NCI-H774 (cell line): ENCODE measurements around the gene MRFAP1L1.

Source experiments
- DNase-seq: peaks from one replicate; lab custom pipeline; 2025; lab: John Stamatoyannopoulos, UW

Gene MRFAP1L1

DNA sequence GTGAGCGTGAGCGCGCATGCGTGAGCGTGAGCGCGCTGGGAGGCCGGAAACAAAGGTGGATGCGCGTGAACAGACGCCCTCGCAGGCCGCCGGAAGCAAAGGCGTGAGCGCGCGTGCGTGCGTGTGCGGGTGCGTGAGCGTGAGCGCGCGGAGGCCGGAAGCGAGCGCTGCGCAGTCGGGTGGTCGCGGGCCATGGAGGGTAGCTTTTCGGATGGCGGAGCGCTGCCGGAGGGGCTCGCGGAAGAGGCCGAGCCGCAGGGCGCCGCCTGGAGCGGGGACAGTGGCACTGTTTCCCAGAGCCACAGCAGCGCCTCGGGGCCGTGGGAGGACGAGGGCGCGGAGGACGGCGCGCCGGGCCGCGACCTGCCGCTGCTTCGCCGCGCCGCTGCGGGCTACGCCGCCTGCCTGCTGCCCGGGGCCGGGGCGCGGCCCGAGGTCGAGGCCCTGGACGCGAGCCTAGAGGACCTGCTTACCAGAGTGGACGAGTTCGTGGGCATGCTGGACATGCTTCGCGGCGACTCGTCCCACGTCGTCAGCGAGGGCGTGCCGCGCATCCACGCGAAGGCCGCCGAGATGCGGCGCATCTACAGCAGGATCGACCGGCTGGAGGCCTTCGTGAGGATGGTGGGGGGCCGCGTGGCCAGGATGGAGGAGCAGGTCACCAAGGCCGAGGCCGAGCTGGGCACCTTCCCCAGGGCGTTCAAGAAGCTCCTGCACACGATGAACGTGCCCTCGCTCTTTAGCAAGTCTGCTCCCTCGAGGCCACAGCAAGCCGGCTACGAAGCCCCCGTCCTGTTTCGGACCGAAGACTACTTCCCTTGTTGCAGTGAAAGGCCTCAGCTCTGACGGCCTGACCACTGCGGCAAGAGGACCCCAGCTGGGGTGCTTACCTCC is 6.6 kb upstream of the MRFAP1L1 start, which contains the start of gene BLOC1S4:
TSS of gene BLOC1S4 (plus strand) at position 157 of the 894 bp plus-strand sequence. CDS start at position 193, 36 bp downstream.
- DNase-seq, result peak; percentile 90

DNA sequence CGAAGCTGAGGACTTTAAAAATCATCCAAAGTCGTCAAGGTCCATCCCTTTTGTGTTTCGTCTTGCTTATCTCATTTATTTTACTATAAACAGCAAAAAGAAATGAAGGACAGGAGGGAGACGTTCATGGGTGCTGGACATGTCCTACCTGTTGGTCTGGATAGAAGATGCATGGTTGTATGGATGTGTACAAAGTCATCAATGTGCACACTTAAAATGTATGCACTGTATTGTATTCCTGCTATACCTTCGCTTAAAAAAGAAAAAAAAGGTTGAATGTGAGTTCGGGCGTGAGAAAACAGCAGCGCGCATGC is 6.0 kb upstream of the MRFAP1L1 start:
- no peak for DNase-seq

DNA sequence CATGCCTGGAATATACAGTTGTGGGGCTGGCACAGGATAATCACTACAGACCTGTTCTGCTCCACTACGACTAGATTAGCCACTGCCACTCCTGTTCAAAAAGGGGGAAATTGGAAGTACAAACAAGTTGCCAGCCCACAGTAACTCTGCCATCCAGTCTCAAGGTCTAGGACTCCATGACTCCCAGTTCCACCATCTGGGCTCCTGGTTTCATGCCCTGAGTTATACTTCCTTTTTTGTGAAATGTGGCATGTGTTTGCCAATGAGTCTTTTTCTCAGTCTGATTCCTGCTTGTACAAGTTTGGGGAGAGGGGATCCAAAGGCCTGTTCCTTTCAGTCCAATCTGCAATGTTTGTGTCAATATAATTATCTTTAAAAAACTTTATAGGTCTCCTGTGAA is 5.3 kb upstream of the MRFAP1L1 start:
- DNase-seq, result no peak

DNA sequence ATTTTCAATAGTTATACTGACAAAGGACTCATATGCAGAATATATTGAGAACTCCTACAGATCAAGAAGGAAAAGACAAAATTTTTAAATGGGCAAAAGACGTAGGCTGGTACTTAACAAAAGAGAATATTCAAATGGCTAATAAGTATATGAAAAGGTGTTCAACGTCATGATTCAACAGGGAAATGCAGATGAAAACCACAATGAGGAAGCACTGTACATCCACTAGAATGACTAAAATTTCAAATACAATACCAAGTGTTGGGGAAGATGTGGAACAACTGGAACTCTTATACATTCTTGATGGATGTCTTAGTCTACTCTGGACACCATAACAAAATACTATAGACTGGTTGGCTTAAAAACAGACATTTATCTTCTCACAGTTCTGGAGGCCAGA is 1.3 kb upstream of the MRFAP1L1 start:
- DNase-seq, result no peak

DNA sequence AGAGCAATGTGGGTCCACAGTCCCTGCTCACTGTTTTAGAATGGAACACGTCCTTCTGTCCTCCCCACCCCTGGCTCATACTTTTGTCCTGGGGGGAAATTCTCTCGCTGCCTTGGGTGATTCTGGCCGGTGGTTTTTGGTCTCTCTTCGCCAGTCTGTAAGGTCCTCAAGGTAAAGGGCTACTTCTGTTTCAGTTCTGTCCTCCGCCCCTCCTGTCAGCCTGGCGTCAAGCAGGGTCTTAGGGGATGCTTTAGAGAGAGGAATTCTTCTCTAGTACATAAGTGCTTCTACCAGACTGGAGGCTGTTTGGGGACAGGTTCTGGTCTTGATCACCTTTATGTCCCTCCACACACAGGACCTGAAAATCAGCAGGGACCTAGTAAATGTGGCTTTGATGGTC is 617 bp upstream of the MRFAP1L1 start:
- DNase-seq, result no peak

DNA sequence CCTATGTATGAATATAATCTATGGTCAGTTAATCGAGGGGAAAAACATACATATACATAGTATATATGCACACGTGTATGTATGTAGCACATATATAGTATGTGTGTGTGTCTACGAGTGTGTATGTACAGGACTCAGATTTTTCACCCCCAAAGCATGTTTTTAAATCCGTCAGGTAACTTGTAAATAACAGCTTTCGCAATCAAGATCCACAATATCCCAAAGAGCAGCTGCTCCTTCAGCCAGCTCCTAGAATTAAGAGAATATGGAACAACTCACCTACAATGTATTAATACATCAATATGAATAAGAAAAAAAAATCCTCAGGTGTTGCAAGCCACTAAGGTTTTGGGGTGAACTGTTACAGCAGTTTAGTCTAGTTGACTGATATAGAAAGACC is 3.5 kb downstream of the MRFAP1L1 start:
- no peak for DNase-seq

DNA sequence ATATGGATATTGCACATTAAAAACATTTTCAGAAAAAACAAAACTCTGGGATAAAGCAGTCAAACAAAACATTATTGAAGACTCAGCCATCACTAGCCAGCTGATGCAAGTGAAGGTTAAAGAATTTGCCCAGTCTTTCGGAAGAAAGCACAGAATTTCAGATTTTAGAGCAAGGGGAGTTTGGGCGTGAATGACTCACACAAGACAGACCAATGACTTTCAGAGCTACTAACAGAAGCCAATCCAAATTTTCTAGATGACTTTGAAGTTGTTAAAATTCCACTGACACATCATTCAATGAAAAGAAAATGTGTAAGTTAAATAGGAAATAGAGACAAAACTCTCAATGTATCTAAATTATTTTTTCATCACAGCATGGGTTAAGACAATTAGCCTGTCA is 4.0 kb downstream of the MRFAP1L1 start:
- DNase-seq, result no peak

DNA sequence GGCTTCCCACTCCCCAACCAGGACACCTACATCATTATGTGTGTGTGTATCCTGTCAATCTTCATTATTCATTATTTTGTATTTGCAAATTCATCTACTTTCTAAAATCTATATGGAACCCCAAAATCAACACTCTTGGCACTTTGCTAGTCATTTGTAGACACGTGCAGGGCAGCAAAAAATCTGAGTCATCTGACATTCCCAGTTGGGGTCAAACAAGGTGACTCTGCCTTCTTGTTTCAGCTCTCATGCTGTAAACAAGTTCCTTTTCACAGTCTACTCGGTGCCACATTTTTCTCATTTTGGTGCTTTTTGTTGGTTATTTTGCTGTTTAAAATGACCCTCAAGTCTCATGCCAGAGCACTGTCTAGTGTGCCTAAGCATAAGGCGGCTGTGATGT is 5.9 kb downstream of the MRFAP1L1 start:
- DNase-seq, result no peak

DNA sequence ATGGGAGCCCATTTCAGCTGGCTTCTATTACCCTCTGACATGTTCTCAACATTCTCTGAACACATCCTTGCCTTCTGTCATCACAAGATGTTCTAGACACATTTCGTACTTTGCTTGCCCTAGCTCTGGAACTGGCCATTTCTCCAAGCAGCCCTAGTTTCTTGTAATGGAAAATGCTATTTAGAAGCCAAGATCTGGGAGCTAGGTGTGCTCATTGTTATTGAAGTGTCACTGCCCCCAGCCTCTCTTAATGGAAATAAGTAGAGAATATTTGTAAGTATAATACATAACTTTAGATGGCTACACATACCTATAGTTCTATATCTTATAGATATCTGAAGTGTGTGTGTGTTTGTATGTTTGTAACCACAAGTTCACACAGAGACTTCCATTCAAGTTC is 6.9 kb downstream of the MRFAP1L1 start:
- DNase-seq, result no peak

DNA sequence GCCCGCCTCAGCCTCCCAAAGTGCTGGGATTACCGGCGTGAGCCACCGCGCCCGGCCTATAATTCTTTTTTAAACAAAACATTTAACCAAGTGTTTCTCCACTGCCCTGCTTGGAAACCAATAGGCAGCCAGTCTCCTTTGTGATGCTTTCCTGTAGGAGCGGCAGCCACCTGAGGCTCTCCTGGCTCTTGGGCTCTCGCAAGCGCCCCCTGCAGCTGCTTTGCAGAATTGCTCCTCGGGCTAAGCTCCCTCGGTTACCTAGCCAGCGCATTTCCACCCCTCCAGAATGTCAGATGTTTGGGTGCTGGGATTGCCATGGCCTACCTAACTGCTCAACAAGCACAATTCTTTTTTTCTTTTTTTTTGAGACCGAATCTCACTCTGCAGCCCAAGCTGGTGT is 8.3 kb downstream of the MRFAP1L1 start:
- DNase-seq, result no peak

DNA sequence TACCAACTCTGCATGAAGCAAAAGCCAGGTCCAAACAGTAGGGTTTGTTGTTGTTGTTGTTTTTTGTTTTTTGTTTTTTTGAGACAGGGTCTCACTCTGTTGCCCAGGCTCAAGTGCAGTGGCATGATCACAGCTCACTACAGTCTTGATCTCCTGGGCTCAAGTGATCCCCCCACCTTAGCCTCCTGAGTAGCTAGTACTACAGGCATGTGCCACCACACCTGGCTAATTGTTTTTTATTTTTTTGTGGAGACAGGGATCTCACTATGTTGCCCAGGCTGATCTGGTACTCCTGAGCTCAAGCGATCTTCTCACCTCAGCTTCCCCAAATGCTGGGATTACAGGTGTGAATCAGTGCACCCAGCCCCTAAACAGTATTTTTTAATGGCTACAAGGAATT is 9.8 kb downstream of the MRFAP1L1 start:
- DNase-seq, result no peak

DNA sequence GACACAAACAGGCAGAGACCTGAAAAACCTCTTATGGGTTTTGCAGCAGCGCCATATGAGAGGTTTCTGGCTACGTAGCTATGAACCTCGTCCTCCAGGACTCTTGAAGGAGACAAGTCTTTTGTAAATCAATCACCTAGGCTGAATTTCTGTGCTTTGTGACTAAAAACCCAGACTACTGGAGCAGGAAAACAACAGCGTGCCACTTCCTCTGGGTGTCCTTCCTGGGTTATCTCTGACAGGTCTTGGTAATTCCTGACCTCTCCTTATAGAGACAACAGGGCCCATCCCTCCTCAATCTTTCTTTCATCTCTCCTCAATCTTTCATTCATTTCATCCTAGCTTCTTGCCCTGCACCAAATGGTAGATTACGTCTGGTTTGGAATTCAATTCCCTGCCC is 10.3 kb downstream of the MRFAP1L1 start:
- no peak for DNase-seq

DNA sequence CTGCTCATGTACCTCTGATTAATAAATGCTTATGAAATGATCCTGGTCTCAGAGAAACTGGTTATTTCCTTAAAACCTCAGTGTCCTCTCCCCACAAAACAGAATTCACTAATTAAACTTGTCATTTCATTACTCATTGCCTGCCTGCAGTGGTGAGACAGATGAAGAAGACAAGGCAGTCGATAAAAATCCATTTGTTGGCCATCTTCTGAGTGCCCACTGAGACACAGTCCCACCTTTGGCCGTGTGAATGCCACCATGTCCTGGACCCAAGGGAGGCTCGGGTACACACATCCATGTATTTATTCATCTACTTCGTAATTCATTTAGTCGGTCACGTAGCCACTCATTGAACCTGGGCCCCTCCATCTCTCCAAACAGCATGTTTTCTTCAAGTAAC is 12.5 kb downstream of the MRFAP1L1 start:
- no peak for DNase-seq

DNA sequence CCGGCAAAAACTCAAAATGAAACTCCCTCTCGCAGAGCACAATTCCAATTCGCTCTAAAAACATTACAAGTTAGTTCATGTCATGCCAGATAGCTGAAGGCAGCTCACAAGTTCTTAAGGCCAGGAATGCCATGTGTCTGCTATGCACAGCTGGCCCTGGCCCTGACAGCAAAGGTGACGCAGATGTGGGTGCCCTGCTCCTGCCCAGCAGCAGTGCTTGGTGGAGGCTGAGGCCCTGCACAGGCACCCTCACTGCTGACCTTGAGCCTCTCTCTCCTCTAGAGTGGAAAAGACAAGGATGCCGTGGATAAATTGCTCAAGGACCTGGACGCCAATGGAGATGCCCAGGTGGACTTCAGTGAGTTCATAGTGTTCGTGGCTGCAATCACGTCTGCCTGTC is 13.1 kb downstream of the MRFAP1L1 start:
- DNase-seq, result no peak

DNA sequence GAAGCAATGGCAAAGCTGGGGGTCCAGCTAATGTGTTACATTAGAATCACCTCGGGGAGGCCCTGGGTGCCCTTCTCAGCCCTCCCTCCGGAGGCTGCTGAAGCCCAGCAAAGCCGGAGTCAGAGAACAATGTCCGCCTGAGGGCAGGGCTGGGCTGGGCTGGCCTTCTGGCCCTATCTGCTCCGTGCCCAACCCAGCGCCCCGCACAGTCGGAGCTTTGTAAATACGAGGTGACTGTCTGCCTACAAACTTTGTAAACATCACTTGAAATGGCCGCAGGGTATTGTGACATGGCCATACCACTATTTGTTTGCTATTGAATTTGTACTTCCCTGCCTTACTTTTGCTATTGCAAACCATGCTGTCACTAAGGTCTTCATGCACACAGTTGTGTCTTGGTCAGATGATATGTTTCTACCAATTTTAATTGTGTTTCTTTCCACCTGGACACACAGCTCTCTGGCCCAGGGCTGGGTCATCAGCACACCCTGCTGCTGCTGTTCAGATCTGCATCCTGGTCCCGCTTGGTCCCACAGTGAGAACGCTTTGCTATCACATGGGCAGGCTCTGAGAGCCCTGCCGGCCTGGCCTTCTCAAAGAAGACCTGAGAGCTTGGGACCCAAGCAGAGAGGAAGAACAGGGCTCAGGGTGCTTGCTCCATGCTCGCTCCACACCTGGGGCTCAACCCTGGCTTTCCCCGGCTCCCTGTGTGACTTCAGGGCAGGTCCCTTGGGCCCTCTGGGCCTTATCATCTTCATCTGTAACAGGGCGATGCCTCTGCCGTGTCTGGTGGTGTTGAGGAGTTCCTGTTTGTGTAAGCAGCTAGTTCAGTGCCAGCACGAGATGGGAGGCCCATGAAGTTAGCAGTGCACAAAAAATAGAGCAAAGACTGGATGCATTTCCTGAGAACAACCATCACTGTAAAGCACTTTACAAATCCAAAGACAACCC is 13.7 kb downstream of the MRFAP1L1 start:
- peak; percentile 19 for DNase-seq

DNA sequence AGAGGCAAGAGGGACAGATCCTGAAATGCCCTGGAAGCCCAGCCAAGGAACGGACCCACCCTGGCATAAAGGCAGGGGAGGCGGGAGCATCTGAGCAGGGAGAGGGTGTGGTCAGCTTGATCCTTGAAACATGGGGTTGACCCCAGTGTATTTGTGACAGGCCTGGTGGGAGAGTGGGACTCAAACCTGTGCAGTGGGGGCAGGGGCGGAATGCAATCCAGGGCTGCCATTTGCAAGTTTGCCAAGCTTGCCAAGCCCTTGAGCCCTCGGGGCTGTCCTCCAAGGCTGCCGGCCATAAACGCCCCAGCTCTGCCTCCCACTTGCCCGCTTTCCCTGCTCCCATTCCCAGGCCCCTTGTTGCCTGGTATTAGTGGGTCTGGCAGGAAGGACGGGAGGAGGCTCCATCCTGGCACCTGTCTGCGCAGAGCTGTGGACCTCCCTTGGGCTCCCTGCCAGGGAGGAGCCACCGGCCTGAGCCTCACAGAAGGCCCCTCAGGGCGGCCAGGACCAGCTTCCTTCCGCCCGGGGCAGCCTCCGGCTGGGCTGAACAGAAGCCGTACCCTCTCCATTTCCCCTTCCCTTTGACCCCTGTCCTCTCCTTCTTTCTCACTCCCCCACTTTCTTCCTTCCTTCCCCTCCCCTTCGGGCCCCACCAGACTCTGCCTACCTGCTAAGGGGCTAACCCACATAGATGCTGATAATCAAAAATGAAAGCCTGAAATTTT is 15.3 kb downstream of the MRFAP1L1 start:
- DNase-seq, result no peak

DNA sequence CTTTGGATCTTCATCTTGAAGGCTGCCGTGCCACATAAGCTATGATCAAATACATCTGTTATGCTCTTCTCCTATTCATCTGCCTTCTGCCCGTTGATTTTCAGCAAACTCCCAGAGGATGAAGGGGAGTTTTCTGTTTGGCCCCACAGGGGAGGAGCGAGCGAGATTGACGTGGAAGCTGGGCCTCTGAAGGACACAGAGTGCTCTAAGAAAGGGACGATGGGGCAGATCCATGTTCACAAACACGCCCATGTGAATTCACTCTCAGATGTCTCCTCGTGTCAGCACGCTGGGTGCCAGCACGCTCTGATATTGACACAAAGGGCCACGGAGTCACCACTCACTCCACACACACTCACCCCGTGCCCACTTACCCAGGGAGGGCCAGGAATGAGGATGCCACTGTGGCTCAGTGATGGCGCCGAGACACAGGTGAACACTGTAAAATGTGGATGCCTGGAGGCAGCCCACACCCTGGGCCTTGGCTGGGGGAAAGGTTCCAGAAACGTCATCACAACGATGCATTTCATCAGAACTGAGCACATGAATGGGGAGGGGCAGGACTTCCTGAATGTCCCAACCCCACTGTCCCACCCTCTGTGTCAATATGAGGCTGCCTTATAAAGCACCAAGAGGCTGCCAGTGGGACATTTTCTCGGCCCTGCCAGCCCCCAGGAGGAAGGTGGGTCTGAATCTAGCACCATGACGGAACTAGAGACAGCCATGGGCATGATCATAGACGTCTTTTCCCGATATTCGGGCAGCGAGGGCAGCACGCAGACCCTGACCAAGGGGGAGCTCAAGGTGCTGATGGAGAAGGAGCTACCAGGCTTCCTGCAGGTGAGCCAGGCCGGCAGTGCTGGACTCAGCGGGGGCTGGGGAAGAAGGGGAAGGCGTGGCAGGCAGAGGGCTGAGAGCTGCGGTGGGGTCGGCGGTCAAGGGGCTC is 16.2 kb downstream of the MRFAP1L1 start, which contains the start of gene S100P:
TSS of gene S100P (plus strand) at position 648 of the 946 bp plus-strand sequence. CDS start at position 703, 55 bp downstream.
- no peak for DNase-seq

DNA sequence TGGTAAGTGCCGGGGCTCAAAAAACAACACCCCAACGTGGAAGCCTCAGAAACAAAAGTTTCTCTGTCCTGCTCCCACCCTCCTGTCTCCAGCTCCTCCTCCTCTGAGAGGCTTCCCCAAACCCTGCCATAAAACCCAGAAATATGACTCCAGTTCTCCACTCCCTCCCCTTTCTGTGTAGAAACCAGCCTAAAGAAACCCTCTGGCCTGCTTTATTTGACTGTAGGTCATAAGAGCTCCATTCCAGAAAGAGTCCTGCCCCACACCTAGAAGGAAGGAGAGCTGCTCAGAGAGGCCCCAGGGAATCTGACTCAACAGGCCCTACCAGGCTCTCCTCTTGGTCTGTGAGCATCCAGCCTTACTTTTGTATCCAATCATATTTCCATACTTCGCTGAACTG is 16.9 kb downstream of the MRFAP1L1 start:
- no peak for DNase-seq

DNA sequence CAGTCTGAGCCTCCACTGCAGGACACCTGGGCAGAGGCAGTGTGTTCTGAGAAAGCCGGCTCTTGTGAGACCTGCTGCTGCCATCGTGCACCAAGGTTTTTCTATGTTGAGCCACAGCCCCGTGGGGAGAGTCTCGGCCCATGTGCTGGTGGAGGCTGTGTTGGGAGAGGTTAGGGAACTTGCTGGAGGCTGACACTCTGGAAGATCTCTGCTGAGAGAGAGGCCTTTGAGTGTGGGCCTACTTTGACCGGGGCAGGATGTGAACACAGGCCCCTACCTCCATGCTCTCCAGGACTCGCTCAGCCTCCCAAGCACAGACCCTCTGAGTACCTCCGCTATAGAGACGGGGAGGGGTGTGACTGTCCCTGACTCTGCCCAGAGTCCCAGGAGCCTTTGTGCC is 17.3 kb downstream of the MRFAP1L1 start:
- DNase-seq, result no peak

DNA sequence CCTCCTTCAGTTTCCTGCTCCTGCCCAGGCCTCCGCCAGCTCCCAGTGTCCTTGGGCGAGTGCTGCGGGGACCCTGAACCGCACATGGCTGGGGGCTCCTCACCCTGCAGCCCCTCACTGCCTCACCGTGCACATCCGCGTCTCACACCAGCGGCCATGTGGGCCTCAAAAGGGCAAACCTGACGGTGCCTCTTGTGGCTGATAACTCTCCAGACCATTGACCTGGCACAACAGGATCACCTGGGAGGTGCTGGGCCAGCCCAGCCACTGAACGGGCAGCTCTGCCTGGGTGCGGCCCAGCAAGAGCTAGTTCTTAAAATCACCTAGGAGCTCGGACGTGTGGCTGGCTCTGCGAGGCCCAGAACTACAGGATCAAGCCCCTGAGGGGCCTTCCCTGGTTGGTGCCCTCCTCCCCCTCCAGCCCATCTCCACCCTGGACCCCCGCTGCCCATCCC is 20.1 kb downstream of the MRFAP1L1 start:
- DNase-seq, result no peak
